GM21390 (cell line): ENCODE data around the gene MBOAT2.
"Not testable (repeated sequence)": the region's sequence is repeated elsewhere in the genome, so short reads cannot be mapped to it uniquely, and the experiment has no call there.

Source experiments
- ATAC-seq: cut with Tn5 transposase; IDR thresholded peaks from one replicate; pipeline ENCODE4 v1.9.1; 2021; ENCODE audit not compliant: unreplicated experiment

MBOAT2 gene

DNA sequence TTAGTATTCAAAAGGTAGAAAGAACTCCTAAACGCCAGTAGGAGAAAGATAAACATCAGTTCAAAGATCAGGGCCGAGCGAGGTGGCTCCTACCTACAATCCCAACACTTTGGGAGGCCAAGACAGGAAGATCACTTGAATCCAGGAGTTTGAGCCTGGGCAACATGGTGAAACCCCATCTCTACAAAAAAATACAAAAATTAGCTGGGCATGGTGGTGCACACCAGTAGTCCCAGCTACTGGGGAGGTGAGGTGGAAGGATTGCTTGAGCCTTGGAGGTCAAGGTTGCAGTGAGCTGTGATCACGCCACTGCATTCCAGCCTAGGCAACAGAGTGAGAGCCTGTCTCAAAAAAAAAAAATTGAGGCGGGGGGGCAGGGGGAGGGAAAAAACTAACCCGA, 40.6 kb downstream of the MBOAT2 start:
- ATAC-seq: no peak

- ATAC-seq: no peak
Observed at GRCh38 chr2:8957628-8958027, 45.9 kb downstream of the MBOAT2 start.

DNA sequence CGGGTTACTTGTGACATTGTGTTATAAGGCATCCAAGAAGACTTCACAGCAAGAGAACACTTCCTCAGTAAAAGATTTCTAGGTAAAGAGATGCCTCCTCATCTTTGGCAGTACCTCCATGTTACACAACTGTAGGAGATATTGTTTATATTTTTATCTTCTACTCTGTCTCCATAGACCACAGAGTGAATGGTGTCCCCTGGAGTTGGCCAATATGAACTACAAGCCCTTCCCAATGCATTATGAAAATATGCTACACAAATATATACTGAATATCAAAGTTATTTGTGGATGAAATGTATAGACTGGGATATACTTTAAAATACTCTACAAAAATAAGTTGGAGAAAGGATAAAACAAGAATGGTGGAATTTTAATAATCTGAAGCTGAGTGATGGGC, 46.7 kb downstream of the MBOAT2 start:
- ATAC-seq: no peak

GRCh38 chr2:8954990-8955389, 48.5 kb downstream of the MBOAT2 start:
- ATAC-seq: no peak

- ATAC-seq: no peak
Observed at GRCh38 chr2:8953525-8953924, 50.0 kb downstream of the MBOAT2 start.

DNA sequence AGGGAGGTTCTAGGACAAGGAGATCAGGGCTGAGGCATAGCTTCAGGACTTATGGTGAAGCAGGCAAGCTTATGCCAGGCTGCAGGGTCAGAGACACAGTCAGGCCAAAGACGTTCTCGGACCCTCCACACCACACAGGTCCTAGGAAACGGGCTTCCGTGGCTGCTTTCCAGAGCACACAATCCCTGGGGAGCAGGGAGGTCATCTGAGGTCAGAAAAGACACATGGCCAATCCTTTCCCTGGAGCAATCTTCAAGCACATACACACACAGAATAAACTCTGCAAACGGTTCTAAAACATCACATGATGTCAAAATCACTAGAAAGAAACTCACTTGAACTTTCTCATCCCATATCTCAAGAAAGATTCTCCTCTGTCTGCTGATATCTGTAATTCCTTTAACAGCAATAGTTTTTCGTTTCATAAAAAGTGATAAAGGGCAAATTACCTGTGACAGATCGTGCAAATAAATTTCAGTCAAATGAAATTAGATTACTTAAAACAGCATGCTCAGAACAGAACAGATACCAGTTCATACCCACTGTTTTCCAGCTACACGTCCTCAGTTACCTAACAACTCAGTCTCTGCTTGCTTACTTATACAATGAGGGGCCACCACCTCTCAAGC, 63.9 kb downstream of the MBOAT2 start:
- ATAC-seq: no peak

- ATAC-seq: no peak
Observed at GRCh38 chr2:8938384-8938783, 65.1 kb downstream of the MBOAT2 start.

DNA sequence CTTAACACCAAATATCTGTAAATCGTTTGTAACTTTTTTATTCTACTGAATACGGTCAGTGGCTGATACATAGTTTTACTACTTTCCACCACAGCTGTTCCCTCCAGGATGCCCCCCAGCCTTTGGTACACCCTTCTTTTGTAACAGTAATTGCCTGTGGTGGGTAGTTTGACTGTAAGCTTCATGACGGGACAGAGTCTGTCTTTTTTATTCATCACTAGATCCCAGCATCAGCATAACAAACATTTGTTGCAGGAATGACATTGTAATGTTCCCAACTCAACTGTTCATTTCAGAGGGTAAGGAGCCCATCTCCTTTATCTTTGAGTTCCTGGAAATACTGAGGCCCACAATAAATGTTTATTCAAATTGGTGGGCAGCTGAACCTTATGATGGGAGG, 67.5 kb downstream of the MBOAT2 start:
- ATAC-seq: no peak

- ATAC-seq: no peak
Observed at GRCh38 chr2:8934338-8934737, 69.1 kb downstream of the MBOAT2 start.

DNA sequence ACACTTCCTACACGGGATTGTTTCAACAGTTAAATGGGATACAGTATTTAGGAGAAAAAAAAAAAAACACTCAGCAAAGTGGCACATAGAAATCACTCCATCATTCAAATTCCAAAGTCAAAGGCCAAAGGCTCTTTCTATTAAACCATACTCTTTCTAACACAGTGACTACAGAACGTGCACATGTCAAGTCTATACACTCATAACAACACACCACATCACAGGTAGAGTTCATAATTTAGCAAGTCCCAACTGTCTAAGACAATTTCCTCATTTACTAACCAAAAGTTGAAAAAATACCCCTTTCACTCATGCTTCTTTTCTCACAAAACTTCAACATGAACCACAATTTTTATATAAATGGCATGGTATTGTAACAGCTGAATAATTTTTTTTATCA, 70.8 kb downstream of the MBOAT2 start:
- no peak for ATAC-seq

DNA sequence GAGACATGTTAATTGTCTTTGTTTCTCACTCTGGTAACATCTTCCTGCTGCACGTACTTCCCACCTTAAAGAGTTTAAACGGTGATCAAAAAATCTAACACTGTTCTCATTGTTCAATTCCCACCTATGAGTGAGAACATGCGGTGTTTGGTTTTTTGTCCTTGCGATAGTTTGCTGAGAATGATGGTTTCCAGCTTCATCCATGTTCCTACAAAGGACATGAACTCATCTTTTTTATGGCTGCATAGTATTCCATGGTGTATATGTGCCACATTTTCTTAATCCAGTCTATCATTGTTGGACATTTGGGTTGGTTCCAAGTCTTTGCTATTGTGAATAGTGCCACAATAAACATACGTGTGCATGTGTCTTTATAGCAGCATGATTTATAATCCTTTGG, 73.3 kb downstream of the MBOAT2 start:
- not testable (repeated sequence) for ATAC-seq

DNA sequence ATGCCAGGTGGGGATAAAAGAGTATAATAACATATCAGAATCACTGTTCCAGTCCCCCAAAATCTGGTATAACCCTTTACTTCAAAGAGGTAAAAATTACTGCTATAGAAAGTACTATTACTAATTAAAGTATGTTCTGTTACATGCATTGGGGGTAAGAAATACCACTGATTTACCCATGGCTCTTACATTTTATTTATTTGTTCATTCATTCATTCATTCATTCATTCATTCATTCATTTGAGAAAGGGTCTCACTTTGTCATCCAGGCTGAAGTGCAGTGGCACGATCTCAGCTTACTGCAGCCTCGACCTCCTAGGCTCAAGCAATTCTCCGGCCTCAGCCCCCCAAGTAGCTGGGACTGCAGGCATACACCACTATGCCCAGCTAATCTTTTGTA, 74.4 kb downstream of the MBOAT2 start:
- ATAC-seq: no peak

DNA sequence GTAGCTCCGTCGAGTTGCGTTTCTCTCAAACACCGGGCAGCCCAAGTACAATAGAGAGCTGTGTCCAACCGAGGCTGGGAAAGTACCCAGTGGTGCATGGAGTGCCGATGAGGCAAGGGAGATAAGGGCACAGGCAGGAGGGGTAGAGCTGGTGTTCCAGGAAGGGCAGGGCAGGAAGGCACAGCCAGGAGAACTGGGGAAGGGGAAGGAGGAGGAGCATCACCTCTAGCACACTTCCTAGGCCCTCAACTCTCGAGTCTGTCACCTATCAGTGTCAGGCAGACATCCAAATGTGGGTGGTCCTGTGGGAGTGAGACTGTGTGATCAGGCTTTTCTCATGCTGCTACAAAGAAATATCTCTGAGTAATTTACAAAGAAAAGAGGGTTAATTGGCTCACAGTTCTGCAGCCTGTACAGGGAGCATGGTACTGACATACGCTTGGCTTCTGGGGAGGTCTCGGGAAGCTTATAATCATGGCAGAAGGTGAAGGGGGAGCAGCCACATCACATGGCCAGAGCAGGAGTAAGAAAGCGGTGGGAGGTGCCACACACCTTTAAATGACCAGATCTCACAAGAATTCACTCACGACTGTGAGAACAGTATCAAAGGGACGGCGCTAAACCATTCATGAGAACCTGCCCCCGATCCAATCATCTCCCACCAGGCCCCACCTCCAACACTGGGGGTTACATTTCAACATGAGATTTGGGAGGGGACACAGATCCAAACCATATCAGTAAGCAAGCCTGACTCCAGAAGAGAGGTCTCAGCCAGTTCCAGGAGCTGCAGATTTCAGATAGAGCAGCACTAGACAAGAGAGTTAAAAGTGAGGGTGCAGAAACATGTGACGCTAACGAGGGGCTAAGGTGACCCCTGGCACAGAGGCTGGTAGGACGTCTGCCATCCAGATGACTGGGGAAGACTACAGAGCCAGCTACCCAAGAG, 75.7 kb downstream of the MBOAT2 start:
- no peak for ATAC-seq

GRCh38 chr2:8926356-8926755, 77.1 kb downstream of the MBOAT2 start:
- ATAC-seq: no peak

DNA sequence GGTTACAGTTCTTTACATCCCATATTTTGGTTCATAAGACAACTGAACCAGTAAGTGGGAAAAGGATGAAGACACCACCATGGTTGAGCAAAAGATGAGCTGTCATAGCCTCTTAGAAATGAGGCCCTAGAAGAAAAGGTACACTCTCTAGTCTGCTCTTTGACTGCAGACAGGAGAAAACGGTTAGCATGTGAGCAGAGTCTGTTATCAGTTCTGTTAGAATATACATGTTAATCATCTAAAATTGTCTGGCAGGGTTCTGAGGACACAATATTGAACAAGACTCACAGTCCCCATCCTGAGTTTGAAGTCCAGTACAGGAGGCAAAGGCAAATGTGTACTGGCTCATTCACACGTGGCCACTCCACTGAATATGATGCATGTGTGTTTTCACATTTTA, 78.1 kb downstream of the MBOAT2 start:
- ATAC-seq: no peak

- no peak for ATAC-seq
Observed at GRCh38 chr2:8923183-8923582, 80.3 kb downstream of the MBOAT2 start.

DNA sequence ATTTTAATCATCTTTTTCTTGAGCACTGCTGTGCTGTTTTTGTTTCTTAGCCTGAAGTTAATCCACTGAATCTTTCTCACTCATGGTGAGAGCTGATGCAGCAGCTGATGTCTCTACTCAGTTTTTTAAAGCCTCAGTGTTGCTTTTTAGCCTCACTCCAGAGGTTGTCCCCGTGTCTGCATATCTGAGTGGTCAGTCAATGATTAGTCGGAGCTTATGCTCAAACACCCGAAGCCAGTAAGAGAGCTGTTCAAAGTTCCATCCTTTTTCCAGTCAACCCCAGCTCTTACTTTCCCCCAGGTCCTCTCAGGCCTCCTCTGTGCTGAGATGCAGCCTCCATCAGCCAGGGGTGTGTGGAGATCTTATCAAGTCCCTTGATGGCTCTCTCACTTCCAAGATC, 81.1 kb downstream of the MBOAT2 start:
- ATAC-seq: no peak

GRCh38 chr2:8918412-8918811, 85.1 kb downstream of the MBOAT2 start:
- no peak for ATAC-seq

DNA sequence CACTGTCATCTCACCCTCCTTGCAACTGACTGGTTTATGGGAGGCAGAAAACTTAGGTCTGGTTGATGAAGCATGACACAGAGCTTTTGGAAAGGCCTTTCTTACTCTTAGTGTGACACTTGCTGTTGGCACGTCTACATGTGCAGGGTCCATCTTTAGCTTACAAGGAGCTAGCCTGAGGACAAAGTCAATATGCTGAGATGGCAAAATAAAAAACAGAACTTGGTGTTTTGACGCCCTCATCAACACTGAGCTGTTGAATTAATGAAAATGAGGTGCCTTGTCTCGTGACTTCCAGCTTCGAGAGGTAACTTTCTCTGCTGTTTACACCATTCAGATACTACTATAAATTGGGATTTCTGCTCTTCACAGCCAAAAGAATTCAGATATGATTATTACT, 87.5 kb downstream of the MBOAT2 start:
- ATAC-seq: no peak

DNA sequence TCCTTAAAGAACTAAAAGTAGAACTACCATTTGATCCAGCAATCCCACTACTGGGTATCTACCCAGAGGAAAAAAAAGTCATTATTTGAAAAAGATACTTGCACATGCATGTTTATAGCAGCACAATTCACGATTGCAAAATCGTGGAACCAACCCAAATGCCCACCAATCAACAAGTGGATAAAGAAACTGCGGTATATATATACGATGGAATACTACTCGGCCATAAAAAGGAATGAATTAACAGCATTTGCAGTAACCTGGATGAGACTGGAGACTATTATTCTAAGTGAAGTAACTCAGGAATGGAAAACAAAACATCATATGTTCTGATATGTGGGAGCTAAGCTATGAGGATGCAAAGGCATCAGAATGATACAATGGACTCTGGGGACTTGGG, 89.7 kb downstream of the MBOAT2 start:
- ATAC-seq: not testable (repeated sequence)

DNA sequence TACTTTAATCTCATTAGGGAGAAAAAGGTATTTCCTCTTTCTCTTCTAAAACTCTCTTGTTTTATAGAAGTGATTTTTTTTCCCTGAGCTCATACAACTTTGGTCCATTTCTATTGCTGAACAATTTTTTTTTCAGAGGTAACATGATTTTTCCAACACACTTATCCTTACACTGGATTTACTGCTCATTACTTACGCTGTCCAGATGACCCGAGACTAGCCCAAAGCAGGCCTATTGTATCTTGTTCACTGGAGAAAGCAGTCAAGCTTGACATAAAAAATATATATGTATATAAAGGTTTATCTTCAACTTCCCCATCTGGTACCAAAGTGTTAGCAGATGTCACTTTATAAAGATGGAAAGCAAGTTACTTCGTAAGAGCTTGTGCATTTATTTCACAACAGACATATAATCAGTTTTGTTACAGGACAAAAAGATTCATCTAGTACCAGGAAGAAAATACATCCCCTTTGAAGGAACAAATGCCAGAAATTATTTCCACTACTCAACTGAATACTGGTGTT, 95.7 kb downstream of the MBOAT2 start:
- no peak for ATAC-seq

DNA sequence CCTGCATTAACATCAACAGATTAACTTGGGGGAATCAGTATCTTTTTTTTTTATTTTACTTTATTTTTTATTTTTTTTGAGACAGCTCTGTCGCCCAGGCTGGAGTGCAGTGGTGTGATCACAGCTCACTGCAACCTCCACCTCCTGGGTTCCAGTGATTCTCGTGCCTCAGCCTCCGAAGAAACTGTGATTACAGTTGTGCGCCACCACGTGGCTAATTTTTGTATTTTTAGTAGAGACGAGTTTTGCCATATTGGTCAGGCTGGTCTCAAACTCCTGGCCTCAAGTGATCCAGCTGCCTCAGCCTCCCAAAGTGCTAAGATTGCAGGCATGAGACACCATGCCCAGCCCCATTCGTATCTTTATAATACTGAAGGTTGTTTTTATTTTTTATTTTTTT, 99.6 kb downstream of the MBOAT2 start:
- ATAC-seq: not testable (repeated sequence)
